Natural killer cell (primary cell): ENCODE data around the gene GATA6. TPM values are rescaled to one million over a fixed set of nuclear protein-coding genes. Genes with fewer than 3 reads are reported as not detected.

Source experiments
- ATAC-seq, 3 donors: fragments of 150-1000 bp in 2 of 3; fragments of 200-7000 bp in 1 of 3; cut with Tn5 transposase; 1 replicate in 1 of 3; 2 replicates in 2 of 3; pipeline ENCODE4 v1.10.0; 2021; ENCODE audit warnings: mild to moderate bottlenecking in 2 of 3, moderate library complexity in 2 of 3
- DNase-seq, 2 donors: peaks; one replicate each; pipeline versions ENCODE4 v3.0.0 to v3.0.0-alpha.2; 2013 to 2021; ENCODE audit warnings: mixed read lengths in 1 of 2
- H3K27ac ChIP-seq: one replicate; pipeline ENCODE4 v1.5.1; 2013; ENCODE audit warnings: mild to moderate bottlenecking, low read length
- H3K27me3 ChIP-seq: one replicate; pipeline ENCODE4 v1.6.1; 2013; ENCODE audit warnings: low read length; ENCODE audit not compliant: control insufficient read depth, insufficient read depth
- H3K36me3 ChIP-seq: one replicate; pipeline ENCODE4 v1.6.1; 2013; ENCODE audit warnings: low read length; ENCODE audit not compliant: control insufficient read depth, insufficient read depth
- H3K4me1 ChIP-seq: one replicate; pipeline ENCODE4 v1.6.1; 2013; ENCODE audit warnings: low read length; ENCODE audit not compliant: control insufficient read depth, insufficient read depth
- H3K4me3 ChIP-seq: one replicate; pipeline ENCODE4 v1.5.1; 2013; ENCODE audit warnings: low read length
- H3K9me3 ChIP-seq: one replicate; pipeline ENCODE4 v1.6.1; 2013; ENCODE audit warnings: low read length; ENCODE audit not compliant: control insufficient read depth, insufficient read depth
- H3K27ac Mint-ChIP-seq, 2 donors: one replicate each; pipeline ENCODE4 v1.8.0; 2022; ENCODE audit warnings: mild to moderate bottlenecking in 2 of 2, mixed read lengths in 2 of 2, moderate library complexity in 1 of 2
- H3K27me3 Mint-ChIP-seq, 2 donors: one replicate each; pipeline ENCODE4 v1.8.0; 2022; ENCODE audit warnings: low read depth in 2 of 2, mixed read lengths in 2 of 2
- H3K36me3 Mint-ChIP-seq: one replicate; pipeline ENCODE4 v1.8.0; 2022; ENCODE audit warnings: mixed read lengths
- H3K4me1 Mint-ChIP-seq, 2 donors: one replicate each; pipeline ENCODE4 v1.8.0; 2022; ENCODE audit warnings: mixed read lengths in 2 of 2
- H3K4me3 Mint-ChIP-seq: one replicate; pipeline ENCODE4 v1.8.0; 2022; ENCODE audit warnings: mild to moderate bottlenecking, moderate library complexity, mixed read lengths
- H3K9me3 Mint-ChIP-seq, 2 donors: one replicate each; pipeline ENCODE4 v1.8.0; 2022; ENCODE audit warnings: mixed read lengths in 2 of 2
- CTCF ChIP-seq: fragments of 200-600 bp; IDR thresholded peaks from one replicate; pipeline ENCODE4 v1.8.0; 2022; ENCODE audit warnings: antibody characterized with exemption
- WGBS: methylation state at CpG from one replicate; pipeline ENCODE4 v1.1.7; 2013; ENCODE audit warnings: missing lambda C conversion rate; ENCODE audit not compliant: insufficient coverage; 5-methylcytosine and 5-hydroxymethylcytosine counted together
- intact Hi-C: fragments of 100-400 bp; cut with micrococcal nuclease; formaldehyde crosslinking; loops from one replicate; pipeline ENCODE4 v1.14.2; 2022
- total RNA-seq, 4 donors: library from RNA; stranded (reverse); fragments of 120-200 nt in 1 of 4; gene quantifications; one replicate each; pipeline versions ENCODE4 v1.2.3 to v1.2.4, GENCODE V29; 2013 to 2022

Gene GATA6
- total RNA-seq, 3 donors from 2014 or later (not counting 1 experiment from before 2014, with no cell fraction given) = 0.54 to 1.1 (median 1.0) TPM

GRCh38 chr18:22229456-22230124 is 60.2 kb downstream of the GATA6 start:
- ATAC-seq = no peak
- Mint-ChIP-seq H3K27ac (no peak overlapping the region), H3K4me1 (peaks cover 14 to 16% of the 10 kb centered on the region in 2 donors), H3K36me3 (no peaks in the 10 kb centered on the region), H3K4me3 (no peak overlapping the region), H3K9me3 (no peaks in the 10 kb centered on the region), H3K27me3 (peaks cover 19 to 31% of the 10 kb centered on the region in 2 donors)
- Histone ChIP-seq H3K9me3 (no peaks in the 10 kb centered on the region), H3K27me3 (no peaks in the 10 kb centered on the region), H3K27ac (no peak overlapping the region), H3K36me3 (no peaks in the 10 kb centered on the region), H3K4me3 (no peak overlapping the region), H3K4me1 (peaks cover 15% of the 10 kb centered on the region)
- TF ChIP-seq CTCF = no peak
- 93% methylated on average over 6 of the region's 7 CpGs for WGBS
- DNase-seq = no peak
- intact Hi-C loops = no loop called here

- Histone ChIP-seq H3K27me3 (no peaks in the 10 kb centered on the region), H3K9me3 (no peaks in the 10 kb centered on the region), H3K4me3 (no peak overlapping the region), H3K4me1 (peaks cover 11% of the 10 kb centered on the region), H3K36me3 (no peaks in the 10 kb centered on the region), H3K27ac (no peak overlapping the region)
- no peaks in the 10 kb centered on the region for H3K9me3 Mint-ChIP-seq
- WGBS = 90% methylated on average over 12 of the region's 12 CpGs
- H3K27me3 Mint-ChIP-seq = peaks cover 21 to 38% of the 10 kb centered on the region in 2 donors
- ATAC-seq (no peak), DNase-seq (no peak)
- H3K36me3 Mint-ChIP-seq = no peaks in the 10 kb centered on the region
- no peak overlapping the region for H3K4me3 Mint-ChIP-seq
- intact Hi-C loops = no loop called here
- TF ChIP-seq CTCF = no peak
- no peak overlapping the region for H3K27ac Mint-ChIP-seq
- H3K4me1 Mint-ChIP-seq = peaks cover 8 to 9% of the 10 kb centered on the region in 2 donors
Observed at GRCh38 chr18:22230471-22230945, 61.1 kb downstream of the GATA6 start.

- Mint-ChIP-seq H3K27ac (no peak overlapping the region), H3K4me3 (no peak overlapping the region), H3K36me3 (no peaks in the 10 kb centered on the region), H3K9me3 (no peaks in the 10 kb centered on the region), H3K27me3 (peaks cover 26 to 44% of the 10 kb centered on the region in 2 donors), H3K4me1 (peaks cover 20 to 21% of the 10 kb centered on the region in 2 donors)
- no peak overlapping the region for H3K4me3 ChIP-seq
- H3K9me3 ChIP-seq = no peaks in the 10 kb centered on the region
- WGBS = 97% methylated on average over 6 of the region's 8 CpGs
- H3K36me3 ChIP-seq = no peaks in the 10 kb centered on the region
- no peak for TF ChIP-seq CTCF
- ATAC-seq (no peak), DNase-seq (no peak)
- intact Hi-C loops = no loop called here
- no peaks in the 10 kb centered on the region for H3K27me3 ChIP-seq
- no peak overlapping the region for H3K27ac ChIP-seq
- H3K4me1 ChIP-seq = peaks cover 18% of the 10 kb centered on the region
Observed at GRCh38 chr18:22233266-22233665, 63.9 kb downstream of the GATA6 start.
